ENCODE results near the gene OR6N2.

DNA sequence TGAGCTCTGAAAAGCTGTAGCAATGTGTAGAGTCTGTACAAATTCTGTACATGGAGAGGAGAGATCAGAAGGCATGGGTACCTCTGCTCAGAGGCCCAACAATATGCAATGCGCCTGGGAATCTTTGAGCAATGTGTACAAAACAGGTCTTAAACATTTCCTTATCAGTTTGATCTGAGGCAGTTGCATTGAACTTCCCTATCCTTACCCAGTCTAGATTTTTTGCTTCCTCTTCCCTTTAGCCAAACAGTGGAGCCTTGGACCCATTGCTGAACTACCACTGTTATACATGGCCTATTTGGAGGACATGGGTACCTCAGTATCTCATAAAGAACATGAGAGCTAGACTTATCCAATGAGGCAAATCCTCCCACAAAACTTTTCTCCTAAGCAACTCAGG lies 37.6 kb upstream of the OR6N2 start:
- TF ChIP-seq, protein P1, sequence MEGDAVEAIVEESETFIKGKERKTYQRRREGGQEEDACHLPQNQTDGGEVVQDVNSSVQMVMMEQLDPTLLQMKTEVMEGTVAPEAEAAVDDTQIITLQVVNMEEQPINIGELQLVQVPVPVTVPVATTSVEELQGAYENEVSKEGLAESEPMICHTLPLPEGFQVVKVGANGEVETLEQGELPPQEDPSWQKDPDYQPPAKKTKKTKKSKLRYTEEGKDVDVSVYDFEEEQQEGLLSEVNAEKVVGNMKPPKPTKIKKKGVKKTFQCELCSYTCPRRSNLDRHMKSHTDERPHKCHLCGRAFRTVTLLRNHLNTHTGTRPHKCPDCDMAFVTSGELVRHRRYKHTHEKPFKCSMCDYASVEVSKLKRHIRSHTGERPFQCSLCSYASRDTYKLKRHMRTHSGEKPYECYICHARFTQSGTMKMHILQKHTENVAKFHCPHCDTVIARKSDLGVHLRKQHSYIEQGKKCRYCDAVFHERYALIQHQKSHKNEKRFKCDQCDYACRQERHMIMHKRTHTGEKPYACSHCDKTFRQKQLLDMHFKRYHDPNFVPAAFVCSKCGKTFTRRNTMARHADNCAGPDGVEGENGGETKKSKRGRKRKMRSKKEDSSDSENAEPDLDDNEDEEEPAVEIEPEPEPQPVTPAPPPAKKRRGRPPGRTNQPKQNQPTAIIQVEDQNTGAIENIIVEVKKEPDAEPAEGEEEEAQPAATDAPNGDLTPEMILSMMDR (IDR thresholded peaks at IDR 0.05; ENCODE audit: low read length), result no peak
- no peak for TF ChIP-seq EZH2phosphoT487 (IDR thresholded peaks at IDR 0.05; ENCODE audit: low read length)
